HG02981 (cell line): Measurements from ENCODE around the gene KDM1B.

Experiments
- ATAC-seq: cut with Tn5 transposase; IDR thresholded peaks from one replicate; pipeline ENCODE4 v1.9.1; 2021; ENCODE audit warnings: mild to moderate bottlenecking, moderate library complexity; ENCODE audit not compliant: unreplicated experiment

KDM1B gene

GRCh38 chr6:18260448-18261106 lies 105.4 kb downstream of the KDM1B start:
- peak; percentile 33 for ATAC-seq

GRCh38 chr6:18261877-18262276 lies 106.7 kb downstream of the KDM1B start:
- no peak for ATAC-seq

- ATAC-seq: peak; percentile 49
Measured at GRCh38 chr6:18262702-18263417, 107.6 kb downstream of the KDM1B start.

GRCh38 chr6:18263418-18264218 lies 108.4 kb downstream of the KDM1B start:
- peak; percentile 1 for ATAC-seq

GRCh38 chr6:18264219-18264922 lies 109.1 kb downstream of the KDM1B start, which contains the start of gene DEK:
Gene DEK (minus strand): TSS chr6:18264530. CDS start chr6:18263987, 543 bp downstream.
- ATAC-seq: peak; percentile 33

- no peak for ATAC-seq
Measured at GRCh38 chr6:18264923-18265377, 109.7 kb downstream of the KDM1B start.

- ATAC-seq: no peak
Measured at GRCh38 chr6:18265787-18266522, 110.7 kb downstream of the KDM1B start.

- no peak for ATAC-seq
Measured at GRCh38 chr6:18266523-18266912, 111.3 kb downstream of the KDM1B start.

GRCh38 chr6:18268066-18268465 lies 112.8 kb downstream of the KDM1B start:
- no peak for ATAC-seq

- ATAC-seq: peak; percentile 42
Measured at GRCh38 chr6:18269253-18269652, 114.0 kb downstream of the KDM1B start.

- ATAC-seq: no peak
Measured at GRCh38 chr6:18269717-18270116, 114.5 kb downstream of the KDM1B start.

GRCh38 chr6:18270216-18270615 lies 115.0 kb downstream of the KDM1B start:
- ATAC-seq: no peak
